H1 (cell line): ENCODE measurements around the gene REG1A. TPM values are rescaled to one million over a fixed set of nuclear protein-coding genes. Genes with fewer than 3 reads are reported as not detected.

ENCODE experiments used
- SIRT6 ChIP-seq: IDR thresholded peaks from one replicate; pipeline ENCODE4 v1.7.1; 2012; ENCODE audit warnings: low read length, inconsistent platforms
- SP2 ChIP-seq: IDR thresholded peaks from 2 replicates; pipeline ENCODE4 v1.6.1; 2012; ENCODE audit warnings: mild to moderate bottlenecking, low read length, inconsistent platforms
- YY1 ChIP-seq: IDR thresholded peaks from 2 replicates; pipeline ENCODE4 v1.6.1; 2011; ENCODE audit warnings: low read depth, mild to moderate bottlenecking, low read length
- polyA plus RNA-seq, 7 experiments: library from polyadenylated mRNA; depleted of rRNA in 3 of 7; stranded (reverse) in 5 of 7; unstranded in 2 of 7; fragments of >200 nt in 5 of 7; fragments of 200-250 nt in 2 of 7; gene quantifications; 1 replicate in 5 of 7; 2 replicates in 1 of 7; 4 replicates in 1 of 7; pipeline versions ENCODE4 v1.2.1 to v1.2.3, GENCODE V29; 2011 to 2013; ENCODE audit warnings: missing spikeins in 2 of 7, mixed read lengths in 2 of 7
- total RNA-seq: library from RNA; stranded (reverse); fragmentation: NEBNext Ultra II Directional; extraction: Animal tissue kit (Norgen Biotek cat#: 25700); gene quantifications from 2 replicates; pipeline ENCODE4 v1.2.1, GENCODE V29; 2021
- TF ChIP-seq, protein P1 (sequence below): fragments of 300-600 bp; sonication (generic); IDR thresholded peaks from 2 replicates; pipeline ENCODE4 v1.7.1; 2012; ENCODE audit warnings: low read length, moderate library complexity, mild to moderate bottlenecking, inconsistent platforms; ENCODE audit not compliant: insufficient replicate concordance

Gene REG1A
- total and polyA plus RNA-seq, 2 of the 8 experiments (the other 6 are each of a cell fraction or from before 2014, with no cell fraction given): not detected

DNA sequence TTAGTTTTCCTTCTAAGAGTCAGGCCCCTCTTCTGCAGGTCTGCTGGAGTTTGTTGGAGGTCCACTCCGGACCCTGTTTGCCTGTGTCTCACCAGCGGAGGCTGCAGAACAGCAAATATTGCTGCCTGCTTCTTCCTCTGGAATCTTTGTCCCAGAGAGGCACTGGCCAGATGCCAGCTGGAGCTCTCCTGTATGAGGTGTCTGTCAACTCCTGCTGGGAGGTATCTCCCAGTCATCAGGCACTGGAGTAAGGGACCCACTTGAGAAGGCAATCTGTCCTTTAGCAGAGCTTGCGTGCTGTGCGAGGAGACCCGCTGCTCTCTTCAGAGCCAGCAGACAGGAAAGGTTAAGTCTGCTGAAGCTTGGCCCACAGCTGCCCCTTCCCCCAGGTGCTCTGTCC lies 37.3 kb upstream of the REG1A start (continued):
- TF ChIP-seq, protein P1, sequence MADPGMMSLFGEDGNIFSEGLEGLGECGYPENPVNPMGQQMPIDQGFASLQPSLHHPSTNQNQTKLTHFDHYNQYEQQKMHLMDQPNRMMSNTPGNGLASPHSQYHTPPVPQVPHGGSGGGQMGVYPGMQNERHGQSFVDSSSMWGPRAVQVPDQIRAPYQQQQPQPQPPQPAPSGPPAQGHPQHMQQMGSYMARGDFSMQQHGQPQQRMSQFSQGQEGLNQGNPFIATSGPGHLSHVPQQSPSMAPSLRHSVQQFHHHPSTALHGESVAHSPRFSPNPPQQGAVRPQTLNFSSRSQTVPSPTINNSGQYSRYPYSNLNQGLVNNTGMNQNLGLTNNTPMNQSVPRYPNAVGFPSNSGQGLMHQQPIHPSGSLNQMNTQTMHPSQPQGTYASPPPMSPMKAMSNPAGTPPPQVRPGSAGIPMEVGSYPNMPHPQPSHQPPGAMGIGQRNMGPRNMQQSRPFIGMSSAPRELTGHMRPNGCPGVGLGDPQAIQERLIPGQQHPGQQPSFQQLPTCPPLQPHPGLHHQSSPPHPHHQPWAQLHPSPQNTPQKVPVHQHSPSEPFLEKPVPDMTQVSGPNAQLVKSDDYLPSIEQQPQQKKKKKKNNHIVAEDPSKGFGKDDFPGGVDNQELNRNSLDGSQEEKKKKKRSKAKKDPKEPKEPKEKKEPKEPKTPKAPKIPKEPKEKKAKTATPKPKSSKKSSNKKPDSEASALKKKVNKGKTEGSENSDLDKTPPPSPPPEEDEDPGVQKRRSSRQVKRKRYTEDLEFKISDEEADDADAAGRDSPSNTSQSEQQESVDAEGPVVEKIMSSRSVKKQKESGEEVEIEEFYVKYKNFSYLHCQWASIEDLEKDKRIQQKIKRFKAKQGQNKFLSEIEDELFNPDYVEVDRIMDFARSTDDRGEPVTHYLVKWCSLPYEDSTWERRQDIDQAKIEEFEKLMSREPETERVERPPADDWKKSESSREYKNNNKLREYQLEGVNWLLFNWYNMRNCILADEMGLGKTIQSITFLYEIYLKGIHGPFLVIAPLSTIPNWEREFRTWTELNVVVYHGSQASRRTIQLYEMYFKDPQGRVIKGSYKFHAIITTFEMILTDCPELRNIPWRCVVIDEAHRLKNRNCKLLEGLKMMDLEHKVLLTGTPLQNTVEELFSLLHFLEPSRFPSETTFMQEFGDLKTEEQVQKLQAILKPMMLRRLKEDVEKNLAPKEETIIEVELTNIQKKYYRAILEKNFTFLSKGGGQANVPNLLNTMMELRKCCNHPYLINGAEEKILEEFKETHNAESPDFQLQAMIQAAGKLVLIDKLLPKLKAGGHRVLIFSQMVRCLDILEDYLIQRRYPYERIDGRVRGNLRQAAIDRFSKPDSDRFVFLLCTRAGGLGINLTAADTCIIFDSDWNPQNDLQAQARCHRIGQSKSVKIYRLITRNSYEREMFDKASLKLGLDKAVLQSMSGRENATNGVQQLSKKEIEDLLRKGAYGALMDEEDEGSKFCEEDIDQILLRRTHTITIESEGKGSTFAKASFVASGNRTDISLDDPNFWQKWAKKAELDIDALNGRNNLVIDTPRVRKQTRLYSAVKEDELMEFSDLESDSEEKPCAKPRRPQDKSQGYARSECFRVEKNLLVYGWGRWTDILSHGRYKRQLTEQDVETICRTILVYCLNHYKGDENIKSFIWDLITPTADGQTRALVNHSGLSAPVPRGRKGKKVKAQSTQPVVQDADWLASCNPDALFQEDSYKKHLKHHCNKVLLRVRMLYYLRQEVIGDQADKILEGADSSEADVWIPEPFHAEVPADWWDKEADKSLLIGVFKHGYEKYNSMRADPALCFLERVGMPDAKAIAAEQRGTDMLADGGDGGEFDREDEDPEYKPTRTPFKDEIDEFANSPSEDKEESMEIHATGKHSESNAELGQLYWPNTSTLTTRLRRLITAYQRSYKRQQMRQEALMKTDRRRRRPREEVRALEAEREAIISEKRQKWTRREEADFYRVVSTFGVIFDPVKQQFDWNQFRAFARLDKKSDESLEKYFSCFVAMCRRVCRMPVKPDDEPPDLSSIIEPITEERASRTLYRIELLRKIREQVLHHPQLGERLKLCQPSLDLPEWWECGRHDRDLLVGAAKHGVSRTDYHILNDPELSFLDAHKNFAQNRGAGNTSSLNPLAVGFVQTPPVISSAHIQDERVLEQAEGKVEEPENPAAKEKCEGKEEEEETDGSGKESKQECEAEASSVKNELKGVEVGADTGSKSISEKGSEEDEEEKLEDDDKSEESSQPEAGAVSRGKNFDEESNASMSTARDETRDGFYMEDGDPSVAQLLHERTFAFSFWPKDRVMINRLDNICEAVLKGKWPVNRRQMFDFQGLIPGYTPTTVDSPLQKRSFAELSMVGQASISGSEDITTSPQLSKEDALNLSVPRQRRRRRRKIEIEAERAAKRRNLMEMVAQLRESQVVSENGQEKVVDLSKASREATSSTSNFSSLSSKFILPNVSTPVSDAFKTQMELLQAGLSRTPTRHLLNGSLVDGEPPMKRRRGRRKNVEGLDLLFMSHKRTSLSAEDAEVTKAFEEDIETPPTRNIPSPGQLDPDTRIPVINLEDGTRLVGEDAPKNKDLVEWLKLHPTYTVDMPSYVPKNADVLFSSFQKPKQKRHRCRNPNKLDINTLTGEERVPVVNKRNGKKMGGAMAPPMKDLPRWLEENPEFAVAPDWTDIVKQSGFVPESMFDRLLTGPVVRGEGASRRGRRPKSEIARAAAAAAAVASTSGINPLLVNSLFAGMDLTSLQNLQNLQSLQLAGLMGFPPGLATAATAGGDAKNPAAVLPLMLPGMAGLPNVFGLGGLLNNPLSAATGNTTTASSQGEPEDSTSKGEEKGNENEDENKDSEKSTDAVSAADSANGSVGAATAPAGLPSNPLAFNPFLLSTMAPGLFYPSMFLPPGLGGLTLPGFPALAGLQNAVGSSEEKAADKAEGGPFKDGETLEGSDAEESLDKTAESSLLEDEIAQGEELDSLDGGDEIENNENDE: no peak
- TF ChIP-seq YY1 (no peak), SP2 (no peak), SIRT6 (no peak)
- TF ChIP-seq, all 59 proteins: peak for 0
